GM12873 (cell line): Measurements from ENCODE around the gene PITPNM2.

Experiments used
- TF ChIP-seq, protein P1 (sequence below): IDR thresholded peaks from 2 replicates; pipeline ENCODE4 v1.5.1; 2012; ENCODE audit warnings: low read depth, mild to moderate bottlenecking, moderate library complexity, low read length, control low read depth; ENCODE audit not compliant: insufficient read depth; ENCODE audit errors: missing control alignments

PITPNM2 gene

DNA sequence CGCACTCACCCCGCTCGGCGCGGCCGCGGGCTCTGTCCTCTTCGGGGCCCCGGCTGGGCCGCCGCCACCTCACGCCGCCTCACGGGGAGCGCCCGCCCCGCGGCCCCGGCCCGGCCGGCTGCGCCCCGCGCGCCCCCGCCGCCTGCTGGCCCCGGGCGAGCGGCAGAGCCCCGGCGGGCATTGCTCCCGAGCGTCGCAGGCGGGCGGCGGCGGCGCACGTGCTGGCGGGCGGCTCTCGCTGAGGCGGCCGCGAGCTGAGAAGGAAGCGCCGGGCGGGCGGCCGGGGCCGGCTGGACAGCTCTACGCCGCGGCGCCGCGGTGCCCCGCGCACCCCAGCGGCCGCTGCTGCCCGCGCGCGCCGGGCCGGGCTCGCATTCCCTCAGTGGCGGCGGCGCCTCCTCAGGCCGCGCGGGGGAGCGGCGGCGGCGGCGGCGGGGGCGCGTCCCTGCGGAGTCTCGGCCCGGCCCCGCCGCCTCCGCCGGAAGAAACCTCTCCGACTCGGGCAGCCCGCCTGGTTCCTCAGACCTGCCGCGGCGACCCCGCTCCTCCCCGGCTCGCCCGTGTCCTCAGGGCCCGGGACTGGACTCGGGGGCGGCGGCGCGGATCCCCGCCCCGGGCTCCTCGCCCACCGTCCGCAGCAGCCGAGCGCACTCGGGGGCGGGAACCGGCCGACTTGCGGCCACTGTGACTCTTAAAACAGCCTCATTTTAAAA lies at the start of gene PITPNM2:
TSS of gene PITPNM2 (minus strand) at position 347 of the 713 bp plus-strand sequence. CDS start 116,500 bp downstream, outside the sequence.
- TF ChIP-seq, protein P1, sequence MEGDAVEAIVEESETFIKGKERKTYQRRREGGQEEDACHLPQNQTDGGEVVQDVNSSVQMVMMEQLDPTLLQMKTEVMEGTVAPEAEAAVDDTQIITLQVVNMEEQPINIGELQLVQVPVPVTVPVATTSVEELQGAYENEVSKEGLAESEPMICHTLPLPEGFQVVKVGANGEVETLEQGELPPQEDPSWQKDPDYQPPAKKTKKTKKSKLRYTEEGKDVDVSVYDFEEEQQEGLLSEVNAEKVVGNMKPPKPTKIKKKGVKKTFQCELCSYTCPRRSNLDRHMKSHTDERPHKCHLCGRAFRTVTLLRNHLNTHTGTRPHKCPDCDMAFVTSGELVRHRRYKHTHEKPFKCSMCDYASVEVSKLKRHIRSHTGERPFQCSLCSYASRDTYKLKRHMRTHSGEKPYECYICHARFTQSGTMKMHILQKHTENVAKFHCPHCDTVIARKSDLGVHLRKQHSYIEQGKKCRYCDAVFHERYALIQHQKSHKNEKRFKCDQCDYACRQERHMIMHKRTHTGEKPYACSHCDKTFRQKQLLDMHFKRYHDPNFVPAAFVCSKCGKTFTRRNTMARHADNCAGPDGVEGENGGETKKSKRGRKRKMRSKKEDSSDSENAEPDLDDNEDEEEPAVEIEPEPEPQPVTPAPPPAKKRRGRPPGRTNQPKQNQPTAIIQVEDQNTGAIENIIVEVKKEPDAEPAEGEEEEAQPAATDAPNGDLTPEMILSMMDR = no peak

DNA sequence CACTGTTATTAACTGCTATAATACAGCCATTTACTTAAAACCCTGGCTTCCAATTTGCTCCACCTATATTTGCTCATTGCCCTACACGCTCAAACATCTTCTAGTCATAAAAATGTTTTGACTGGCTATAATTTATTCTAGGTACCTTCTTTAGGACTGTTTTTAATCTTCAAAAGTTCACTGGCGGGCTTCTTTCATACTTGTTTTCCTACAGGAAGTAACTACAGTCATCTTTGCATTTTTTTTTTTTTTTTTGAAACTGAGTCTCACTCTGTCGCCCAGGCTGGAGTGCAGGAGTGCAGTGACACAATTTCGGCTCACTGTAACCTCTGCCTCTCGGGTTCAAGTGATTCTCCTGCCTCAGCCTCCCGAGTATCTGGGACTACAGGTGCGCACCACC lies 49.5 kb upstream of the PITPNM2 start:
- TF ChIP-seq, protein P1 = no peak

GRCh38 chr12:123199936-123200335 lies 49.0 kb upstream of the PITPNM2 start:
- TF ChIP-seq, protein P1 = no peak

GRCh38 chr12:123187637-123188036 lies 36.7 kb upstream of the PITPNM2 start:
- TF ChIP-seq, protein P1 = no peak

DNA sequence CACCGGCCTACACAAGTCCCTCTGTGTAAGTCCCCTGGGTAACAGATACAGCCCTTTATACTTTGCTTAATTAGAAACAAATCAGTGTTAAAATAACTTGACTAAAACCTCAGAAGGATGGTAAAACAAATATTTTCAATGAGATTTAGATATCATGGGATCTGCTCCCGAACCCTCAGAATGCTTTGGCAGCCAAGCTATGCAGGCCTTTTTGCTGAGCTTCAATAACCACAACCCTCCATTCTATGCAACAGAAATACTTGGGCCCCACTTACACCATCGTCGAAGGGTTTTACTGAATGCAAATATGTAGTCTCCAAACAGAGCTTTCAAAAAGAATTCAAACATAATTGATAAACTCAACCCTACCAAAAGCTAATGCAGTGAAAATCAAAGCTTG lies 29.3 kb upstream of the PITPNM2 start:
- TF ChIP-seq, protein P1 = no peak

DNA sequence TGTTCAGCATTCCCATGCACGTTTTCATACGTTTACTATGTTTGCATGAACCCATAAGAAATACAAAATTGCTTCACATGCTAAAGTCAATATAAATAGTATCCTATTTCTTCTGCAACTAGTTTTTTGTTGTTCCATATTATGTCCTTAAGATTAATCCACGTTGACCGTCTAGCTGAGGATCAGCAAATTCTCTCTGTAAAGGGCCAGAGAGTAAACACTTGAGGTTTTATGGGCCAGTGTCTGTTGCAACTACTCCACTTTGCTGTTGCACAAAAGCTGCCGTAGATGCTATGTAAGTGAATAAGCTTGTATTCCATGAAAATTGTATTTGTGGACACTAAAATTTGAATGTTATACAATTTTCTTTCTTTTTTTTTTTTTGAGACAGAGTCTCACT lies 21.1 kb upstream of the PITPNM2 start:
- TF ChIP-seq, protein P1 = no peak

GRCh38 chr12:123167329-123167728 lies 16.4 kb upstream of the PITPNM2 start:
- TF ChIP-seq, protein P1 = no peak
